ENCODE measurements around the gene RPE65.
"Not testable (repeated sequence)": the region's sequence is repeated elsewhere in the genome, so short reads cannot be mapped to it uniquely, and the experiment has no call there.

The RPE65 gene

GRCh38 chr1:68453060-68453670, 3.4 kb upstream of the RPE65 start:
- no peak for DNase-seq (ENCODE audit: low spot score)

GRCh38 chr1:68448365-68448764, 1.4 kb downstream of the RPE65 start:
- DNase-seq (ENCODE audit: low spot score), result no peak

GRCh38 chr1:68445709-68446108, 4.0 kb downstream of the RPE65 start:
- DNase-seq (ENCODE audit: low spot score), result no peak

GRCh38 chr1:68442822-68443556, 6.8 kb downstream of the RPE65 start:
- peak; percentile 73 for DNase-seq (ENCODE audit: low spot score)

- DNase-seq (ENCODE audit: low spot score), result no peak
Observed at GRCh38 chr1:68442006-68442405, 7.7 kb downstream of the RPE65 start.

- DNase-seq (ENCODE audit: low spot score), result no peak
Observed at GRCh38 chr1:68438310-68438709, 11.4 kb downstream of the RPE65 start.

- no peak for DNase-seq (ENCODE audit: low spot score)
Observed at GRCh38 chr1:68433395-68433794, 16.4 kb downstream of the RPE65 start.

- no peak for DNase-seq (ENCODE audit: low spot score)
Observed at GRCh38 chr1:68431076-68431475, 18.7 kb downstream of the RPE65 start.

GRCh38 chr1:68429233-68429808, 20.4 kb downstream of the RPE65 start:
- DNase-seq (ENCODE audit: low spot score), result no peak

GRCh38 chr1:68426594-68426993, 23.2 kb downstream of the RPE65 start:
- DNase-seq (ENCODE audit: low spot score), result no peak

- DNase-seq (ENCODE audit: low spot score), result no peak
Observed at GRCh38 chr1:68421350-68421749, 28.4 kb downstream of the RPE65 start.

- no peak for DNase-seq (ENCODE audit: low spot score)
Observed at GRCh38 chr1:68409426-68409825, 40.3 kb downstream of the RPE65 start.

GRCh38 chr1:68401506-68401905, 48.2 kb downstream of the RPE65 start:
- DNase-seq (ENCODE audit: low spot score), result no peak

GRCh38 chr1:68395575-68395974, 54.2 kb downstream of the RPE65 start:
- not testable (repeated sequence) for DNase-seq (ENCODE audit: low spot score)

GRCh38 chr1:68392474-68392873, 57.3 kb downstream of the RPE65 start:
- not testable (repeated sequence) for DNase-seq (ENCODE audit: low spot score)

- not testable (repeated sequence) for DNase-seq (ENCODE audit: low spot score)
Observed at GRCh38 chr1:68385798-68386524, 63.8 kb downstream of the RPE65 start.

GRCh38 chr1:68384872-68385411, 64.8 kb downstream of the RPE65 start:
- peak; percentile 38 for DNase-seq (ENCODE audit: low spot score)

- DNase-seq (ENCODE audit: low spot score), result peak; percentile 99
Observed at GRCh38 chr1:68384321-68384813, 65.4 kb downstream of the RPE65 start.

GRCh38 chr1:68383092-68383491, 66.7 kb downstream of the RPE65 start:
- DNase-seq (ENCODE audit: low spot score), result no peak

GRCh38 chr1:68379085-68379478, 70.7 kb downstream of the RPE65 start:
- DNase-seq (ENCODE audit: low spot score), result no peak
